Activated CD8-positive, alpha-beta memory T cell treated with anti-CD3 and anti-CD28 coated beads for 4 hours (primary cell): ENCODE measurements around the gene SLC47A2.

Experiments
- DNase-seq, 2 donors: peaks; one replicate each; pipeline ENCODE4 v3.0.0-alpha.2; 2020; ENCODE audit warnings: low read depth in 2 of 2

The SLC47A2 gene

DNA sequence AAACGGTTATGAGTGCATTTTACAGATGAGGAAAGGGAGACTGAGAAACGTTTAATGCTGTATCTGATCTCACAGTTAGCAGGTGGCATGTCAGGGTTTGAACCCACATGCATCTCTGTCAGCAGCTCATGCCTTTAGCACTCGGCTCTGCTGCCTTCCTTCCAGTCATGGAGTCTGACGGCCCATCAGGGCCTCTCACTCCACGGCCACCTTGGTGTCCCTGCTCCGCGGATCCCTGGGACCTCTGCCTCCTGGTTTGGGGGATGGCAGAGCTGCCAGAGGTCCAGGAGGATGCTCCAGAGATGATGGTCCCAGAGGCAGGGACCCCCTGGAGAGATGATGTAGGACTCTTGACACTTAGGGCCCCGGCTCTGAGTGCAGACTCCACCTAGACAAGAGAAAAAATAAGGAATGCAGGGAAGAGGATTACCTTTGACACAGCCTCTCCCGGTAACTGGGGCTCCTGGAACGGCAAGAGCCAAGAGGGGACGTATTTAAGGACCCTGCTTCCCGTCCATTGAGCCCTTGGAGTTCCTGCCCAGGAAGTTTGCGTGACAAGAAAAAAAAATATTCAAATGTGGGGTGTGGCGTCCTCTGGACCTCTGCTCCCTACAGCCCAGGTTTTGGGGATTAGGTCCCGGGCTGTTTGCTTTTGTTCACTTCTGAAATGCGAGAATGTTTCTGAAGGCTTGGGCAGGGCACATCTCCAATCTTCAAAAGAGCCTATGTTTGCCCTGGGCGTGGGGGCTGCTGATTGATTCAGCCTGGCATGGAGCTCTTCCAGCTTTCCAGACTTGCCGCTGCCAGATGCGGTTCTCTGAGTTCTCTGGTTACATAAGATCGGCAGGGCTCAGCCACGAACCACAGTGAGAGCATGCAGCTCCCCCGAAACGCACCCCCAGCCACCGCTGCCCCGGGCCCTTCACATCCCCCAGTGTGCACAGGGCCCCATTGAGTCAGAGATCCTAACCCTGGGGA lies 31.7 kb upstream of the SLC47A2 start, which contains the start of gene ALDH3A1:
Gene ALDH3A1, minus strand, starts transcription at position 470 of the 978 bp plus-strand sequence. CDS start 3,169 bp downstream, outside the sequence.
- no peak for DNase-seq

DNA sequence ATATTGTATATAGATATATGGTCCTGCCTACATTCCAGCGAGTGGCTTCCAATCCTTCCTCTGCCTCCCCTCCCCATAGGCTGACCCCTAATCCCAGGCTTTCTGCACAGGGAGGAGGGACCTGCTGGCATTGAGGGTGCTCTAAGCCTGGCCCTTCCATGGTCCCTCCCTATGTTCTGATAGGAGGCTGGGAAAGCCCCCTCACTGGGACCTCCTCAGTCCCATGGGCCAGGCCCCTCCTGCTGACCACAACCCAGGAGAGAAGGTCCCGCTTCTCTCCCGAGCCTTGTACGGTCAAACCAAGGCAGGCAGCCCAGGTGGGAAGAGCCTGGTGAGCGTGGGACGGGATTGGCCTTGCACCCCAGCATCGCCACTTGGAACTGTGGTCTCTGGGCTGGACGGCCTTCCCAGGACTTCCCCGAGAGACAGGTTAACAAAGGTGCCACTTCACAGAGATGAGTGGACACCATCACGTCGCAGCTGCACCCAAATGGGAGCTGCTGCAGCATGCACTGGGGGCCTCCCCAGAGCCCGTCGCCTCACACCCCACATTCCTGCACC lies 30.9 kb upstream of the SLC47A2 start:
- no peak for DNase-seq

DNA sequence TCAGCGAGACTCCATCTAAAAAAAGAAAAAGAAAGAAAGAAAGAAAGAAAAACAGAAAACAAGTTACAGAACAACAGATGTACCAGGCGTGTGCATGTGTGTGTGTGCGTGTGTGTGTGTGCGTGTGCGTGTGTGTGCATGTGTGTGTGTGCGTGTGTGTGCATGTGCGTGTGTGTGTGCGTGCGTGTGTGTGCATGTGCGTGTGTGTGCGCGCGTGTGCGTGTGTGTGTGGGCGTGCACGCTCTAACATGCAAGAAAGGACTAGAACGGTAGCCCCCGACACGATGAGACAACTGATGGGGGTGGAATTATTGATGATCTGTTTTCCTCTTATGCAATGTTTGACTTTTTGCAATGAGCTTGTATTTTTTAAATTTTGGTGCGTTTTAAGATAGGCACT lies 30.1 kb upstream of the SLC47A2 start:
- no peak for DNase-seq

DNA sequence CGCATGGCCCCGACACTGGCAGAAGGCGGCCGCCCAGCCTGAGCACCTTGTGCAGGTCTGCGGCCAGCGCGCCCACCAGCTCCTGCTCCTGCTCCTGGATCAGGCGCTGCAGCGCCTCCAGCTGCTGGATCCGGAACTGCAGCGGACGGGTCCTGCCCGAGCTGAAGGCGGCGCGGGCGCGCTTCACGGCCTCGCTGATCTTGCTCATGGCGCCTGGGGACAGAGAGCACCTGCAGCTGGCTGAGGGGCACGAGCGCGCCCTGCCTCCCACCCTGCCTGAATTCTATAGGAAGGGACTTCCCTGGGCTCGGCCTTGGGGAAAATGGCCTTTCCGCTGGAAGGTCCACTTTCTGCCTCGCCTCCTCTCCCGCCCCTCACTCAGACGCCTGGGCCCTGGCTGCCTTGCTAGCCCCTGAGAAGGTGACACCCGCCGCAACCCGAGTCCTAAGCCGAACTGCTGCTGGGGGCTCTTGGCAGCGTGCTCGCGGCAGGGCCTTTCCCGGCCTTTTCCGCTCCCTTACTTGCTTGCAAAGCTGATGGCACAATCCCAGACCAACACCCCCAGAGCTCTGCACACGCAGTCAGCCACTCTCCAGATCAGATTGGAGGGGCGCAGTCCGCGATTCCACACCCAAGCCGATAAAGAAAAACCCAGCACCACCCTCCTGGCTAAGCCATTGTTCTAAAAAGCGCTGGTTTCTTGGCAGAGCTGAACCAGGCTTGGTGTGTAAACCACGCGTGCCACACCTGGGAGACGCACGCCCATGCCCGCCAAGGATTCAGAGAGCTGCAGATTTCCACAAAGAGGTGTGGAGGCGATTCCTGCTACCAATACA lies 28.8 kb upstream of the SLC47A2 start:
- peak; percentile 43 to 67 for DNase-seq

DNA sequence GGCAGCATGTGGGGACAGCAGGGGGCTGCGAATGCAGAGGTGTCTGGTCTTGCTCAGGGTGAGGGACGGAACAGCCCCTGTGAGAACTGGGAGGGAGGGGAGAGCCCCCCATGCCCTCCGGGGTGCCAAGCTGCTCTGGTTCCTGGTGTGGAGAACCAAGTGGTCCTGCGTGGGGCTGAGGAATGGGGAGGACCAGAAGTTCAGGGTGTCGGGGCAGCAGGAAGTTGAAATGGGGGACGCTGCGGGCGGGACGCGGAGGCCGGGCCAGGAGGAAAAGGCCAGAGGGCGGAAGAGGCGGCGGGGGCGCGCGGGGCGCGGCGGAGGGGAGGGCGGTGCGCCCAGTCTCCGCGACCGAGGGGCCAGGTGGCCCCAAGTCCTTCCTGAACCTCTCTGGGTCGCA lies 28.1 kb upstream of the SLC47A2 start:
- DNase-seq = no peak

DNA sequence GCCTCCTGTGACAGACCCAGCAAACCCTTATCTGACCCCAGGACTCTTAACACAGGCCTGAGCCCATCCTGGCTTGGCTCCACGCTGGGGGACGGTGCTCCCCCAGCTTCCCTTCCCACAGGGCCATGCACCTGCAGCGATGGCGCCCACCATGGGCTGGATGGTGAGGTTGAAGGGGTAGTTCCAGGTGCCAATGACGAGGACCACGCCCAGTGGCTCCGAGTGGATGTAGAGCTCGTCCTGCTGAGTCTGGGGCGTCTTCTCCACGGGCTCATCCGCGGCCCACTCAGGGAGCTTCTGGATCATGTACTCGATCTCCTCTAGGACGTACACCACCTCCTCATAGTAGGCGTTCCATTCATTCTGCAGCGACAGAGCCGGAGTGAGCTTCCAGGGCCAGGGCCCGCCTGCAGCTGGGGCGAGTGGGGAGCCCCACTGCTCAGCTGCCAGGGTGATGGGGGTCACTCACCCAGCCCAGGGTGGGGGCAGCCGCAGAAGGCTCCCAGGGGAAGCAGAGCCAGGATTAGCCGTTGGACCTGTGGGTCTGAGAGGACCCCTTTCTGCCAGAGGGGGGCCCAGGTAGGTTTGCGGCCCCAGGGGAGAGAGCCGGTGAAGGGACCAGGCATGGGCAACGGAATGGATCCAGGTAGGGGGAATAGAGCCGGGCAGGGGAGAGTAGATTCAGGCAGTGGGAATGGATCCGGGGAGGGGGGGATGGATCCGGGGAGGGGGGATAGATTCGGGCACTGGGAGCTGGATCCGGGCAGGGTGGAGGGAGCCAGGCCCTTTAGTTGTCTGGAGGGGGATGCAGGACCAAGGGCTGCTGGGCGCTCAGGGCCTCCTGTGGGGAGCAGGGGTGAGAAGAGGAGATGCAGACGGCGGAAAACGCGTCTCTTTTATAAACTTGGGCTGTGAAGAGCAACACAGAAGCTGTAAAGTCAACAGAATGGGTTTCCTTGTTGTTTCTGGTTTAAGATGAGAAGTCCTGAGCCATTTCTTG lies 27.0 kb upstream of the SLC47A2 start:
- no peak for DNase-seq

DNA sequence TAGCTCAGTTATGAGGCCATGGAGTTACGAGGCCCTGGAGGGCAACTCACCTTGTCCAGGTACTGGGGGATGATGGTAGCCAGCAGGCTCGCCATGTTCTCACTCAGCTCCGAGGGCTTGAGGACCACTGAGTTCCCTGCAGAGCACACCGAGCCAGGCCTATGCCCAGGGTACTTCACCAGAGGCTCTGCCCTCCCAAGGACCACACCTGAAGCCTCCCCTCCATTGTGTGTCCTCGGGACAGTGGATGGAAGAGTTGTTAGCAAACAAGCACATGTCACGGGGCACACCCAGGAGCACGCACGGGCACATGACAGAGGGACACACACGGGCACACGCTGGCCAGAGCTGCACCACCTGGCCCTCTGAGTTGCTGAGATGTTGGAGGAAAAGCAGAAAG lies 26.1 kb upstream of the SLC47A2 start:
- no peak for DNase-seq

DNA sequence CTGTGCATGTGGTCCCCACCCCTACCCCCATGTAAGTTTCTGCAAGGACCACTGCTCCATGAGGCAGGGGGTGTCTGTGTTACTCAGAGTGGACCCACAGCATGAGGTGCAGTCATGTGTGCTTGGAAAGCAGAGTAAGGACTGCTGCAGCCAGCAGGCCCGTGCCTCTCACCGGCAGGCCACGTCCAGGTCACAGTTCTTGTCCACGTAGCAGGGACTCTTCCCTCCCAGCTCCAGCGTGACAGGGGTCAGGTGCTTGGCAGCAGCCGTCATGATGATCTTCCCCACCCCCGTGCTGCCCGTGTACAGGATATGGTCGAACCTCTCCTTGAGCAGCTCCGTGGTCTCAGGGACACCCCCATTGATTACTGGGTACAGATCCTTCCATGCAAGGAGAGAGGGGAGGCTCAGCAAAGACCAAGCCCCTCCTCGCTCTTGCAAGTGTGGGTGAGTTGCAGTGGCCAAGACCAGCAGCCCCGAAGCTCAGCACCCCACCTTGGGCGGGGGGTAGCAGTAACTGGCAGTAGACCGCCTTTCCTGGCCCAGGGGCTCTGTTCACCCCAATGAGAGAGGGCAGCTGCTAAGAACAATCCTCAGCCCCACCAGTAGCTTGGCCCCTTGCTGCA lies 25.6 kb upstream of the SLC47A2 start:
- DNase-seq = no peak

DNA sequence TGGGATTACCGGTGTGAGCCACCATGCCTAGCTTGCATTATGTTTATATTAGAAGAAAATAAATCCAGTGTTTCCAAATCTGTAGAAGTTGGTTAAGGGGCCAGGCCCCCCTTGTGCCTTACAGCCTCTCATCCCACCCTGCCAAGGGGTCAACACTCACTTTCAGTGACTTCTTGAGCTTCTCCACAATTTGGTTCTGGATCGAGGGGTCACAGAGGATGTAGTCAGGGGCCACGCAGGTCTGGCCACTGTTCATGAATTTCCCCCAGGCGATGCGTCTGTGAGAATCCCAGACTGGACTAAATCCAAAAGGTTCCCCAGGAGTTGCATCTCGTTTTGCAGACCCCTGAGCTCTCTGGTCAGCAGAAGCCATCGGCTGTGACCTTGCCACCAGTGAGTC lies 24.5 kb upstream of the SLC47A2 start:
- DNase-seq = no peak

DNA sequence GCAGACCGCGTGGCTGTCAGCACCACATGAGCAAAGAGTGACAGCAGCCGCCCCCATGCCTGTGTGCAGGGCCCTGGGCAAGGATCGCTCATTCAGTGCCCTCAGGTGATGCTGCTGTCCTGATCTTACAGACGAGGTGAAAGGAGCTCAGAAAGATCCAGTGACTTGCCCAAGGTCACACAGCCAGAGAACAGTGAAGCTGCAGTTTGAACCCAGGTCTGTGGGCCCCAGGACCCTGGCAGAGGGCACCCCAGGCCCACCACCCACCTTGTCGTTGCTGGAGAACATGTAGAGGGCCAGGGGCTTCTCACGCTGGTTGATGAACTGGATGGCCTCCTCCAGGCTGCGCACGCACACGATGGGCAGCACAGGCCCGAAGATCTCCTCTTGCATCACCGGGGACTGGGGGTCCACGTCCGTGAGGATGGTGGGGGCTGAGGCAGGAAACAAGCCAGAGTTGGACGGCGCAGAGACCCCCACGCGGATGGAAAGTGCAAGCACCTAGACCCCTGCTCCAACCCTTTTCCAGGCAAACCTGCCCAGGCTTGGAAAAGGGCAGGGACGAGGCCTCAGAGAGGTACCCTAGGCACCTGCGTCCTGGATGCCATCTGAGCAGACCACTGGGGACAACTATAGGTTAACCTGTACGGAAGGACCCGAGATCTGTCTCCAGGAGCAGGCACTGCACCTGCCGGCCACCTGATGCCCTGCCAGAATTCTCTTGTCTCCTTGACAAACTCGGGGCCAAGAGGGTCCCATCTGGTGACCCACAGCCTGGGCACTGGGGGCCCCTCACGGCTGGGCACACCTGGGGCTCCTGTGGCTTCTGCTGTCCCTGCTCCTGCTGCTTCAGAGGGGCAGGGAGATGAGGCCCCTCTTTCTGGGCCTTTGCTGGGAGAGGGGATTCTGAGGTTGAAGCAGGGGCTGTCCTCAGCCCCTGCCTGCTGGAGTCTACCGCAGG lies 23.1 kb upstream of the SLC47A2 start:
- no peak for DNase-seq

DNA sequence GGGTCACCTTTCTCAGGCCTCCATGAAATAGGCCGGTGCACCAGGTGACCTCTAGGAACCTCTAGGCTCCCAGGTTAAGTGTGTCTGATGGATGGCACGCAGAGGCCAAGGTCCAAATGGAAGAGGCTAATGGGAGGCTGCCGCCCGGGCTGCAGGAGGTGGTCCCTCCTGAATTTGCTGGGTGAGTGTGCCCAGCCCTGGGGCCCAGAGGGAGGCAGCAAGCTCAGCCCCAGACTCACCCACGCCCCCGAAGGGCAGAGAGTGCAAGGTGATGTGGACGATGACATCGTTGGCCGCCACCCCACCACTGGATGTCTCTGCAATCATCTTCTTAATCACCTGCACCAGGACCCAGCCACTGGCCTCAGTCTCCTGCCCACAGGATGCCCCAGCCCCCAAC lies 22.4 kb upstream of the SLC47A2 start:
- no peak for DNase-seq

DNA sequence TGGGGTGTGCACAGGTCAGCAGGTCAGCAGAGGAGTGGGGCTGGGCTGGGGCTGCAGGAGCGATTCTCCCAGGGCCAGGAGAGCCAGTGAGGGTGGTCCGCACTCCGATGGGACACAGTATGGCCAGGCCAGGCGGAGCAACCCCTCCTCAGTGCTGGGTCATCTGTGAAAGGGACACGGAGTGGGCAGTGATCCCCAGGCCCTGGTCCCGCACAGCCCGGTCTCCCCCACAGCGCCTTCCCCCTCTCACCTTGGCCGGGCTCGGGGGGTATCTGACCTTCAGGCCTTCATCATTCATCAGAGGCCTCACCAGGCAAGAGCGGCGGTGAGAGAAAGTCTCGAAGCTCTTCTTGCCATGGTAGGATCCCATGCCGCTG lies 21.7 kb upstream of the SLC47A2 start:
- DNase-seq = no peak

DNA sequence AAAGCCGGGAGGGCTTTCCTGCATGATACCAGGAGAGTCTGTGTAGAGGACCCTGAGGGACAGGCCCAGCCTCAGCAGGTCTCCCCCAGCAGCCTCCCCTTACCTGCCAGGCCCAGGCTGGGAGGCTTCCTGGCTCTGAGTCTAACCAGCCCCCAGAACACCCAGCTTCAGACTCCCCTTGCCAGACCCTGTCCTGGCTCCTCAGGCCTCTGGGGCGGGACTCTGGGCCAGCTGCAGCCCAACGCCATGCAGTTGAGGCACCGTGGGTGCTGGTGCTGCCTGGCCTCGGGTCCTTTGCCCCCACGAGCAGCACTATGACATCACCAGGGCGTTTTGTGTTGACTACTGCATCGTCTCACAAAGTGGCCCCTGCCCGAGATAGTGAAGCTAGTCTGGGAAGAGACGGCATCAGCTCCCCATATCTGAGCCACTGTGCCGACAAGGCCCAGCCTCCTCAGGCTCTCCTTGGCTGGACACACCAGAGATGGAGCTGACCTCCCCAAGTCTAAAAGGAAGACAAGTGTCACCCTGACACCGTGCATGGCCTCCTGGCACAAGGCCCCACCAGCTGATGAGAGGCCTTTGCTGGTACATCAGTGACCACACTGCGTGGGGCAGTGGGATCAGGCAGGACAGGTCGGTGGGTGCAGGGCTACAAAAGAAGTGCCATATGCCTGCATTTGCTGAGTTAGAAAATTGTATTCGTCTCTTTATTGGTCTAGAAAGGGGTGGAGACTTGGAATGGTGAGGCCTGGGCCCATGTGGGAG lies 21.1 kb upstream of the SLC47A2 start:
- no peak for DNase-seq

DNA sequence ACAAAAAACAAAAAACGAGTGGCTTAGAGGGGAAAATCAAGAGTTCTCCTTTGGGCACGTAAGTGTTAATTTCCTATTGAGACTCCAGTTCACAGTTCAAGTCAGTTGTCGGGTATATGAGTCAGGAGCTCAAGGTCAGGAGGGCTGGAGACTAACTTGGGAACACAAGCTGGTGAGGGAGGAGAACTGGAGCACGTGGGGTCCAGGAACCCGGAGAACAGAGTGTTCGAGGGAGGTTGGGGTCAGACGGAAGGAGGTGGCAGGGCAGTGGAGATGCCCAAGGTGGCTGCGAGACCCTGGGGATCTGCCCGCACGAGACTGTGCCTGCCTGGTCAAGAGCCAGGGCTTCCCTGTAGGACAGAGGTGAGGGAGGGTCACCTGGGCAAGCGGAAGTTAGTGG lies 19.7 kb upstream of the SLC47A2 start:
- no peak for DNase-seq

DNA sequence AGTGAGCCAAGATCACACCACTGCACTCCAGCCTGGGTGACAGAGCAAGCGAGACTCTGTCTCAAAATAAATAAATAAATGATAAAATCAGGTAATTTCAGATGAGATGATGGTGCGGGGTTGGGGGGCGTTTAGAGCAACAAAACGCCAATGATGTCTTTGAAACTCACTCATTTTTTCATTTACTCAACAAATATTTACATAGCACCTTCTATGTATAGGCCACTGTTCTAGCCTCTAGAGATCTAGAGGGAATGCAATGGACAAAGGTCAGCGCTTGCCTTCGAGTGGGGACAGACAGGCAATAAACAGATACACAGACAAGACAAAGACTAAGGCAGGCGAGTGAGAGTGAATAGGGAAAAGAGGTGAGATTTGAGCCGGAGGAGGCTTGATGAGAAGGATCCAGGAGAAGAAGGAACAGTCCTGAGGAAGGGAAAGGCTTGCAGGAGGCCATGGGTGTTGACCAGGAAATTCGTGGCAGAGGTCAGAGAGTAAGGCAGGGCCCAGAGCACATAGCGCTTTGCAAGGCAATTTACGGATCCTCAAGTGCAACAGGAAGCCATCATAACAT lies 17.7 kb upstream of the SLC47A2 start:
- DNase-seq = no peak

DNA sequence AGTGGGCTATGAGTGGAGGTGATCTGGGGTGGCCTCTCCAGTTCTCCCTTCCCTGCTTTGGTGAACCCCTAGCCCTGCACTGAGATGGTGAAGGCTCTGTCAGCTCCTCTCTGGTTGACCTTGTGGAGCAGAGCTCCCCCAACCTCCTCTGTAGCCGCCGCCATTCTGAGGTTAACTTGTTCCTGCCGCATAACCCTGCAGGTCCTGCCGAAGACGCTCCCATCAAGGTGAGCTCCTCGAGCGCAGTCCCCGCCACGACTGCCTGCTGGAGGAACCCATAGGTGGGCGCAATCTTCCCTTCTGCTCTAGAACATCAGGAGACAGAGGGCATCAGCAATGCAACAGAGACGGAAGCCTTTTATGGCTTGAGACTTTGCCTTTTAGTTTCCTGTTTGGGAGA lies 15.2 kb upstream of the SLC47A2 start:
- DNase-seq = no peak

DNA sequence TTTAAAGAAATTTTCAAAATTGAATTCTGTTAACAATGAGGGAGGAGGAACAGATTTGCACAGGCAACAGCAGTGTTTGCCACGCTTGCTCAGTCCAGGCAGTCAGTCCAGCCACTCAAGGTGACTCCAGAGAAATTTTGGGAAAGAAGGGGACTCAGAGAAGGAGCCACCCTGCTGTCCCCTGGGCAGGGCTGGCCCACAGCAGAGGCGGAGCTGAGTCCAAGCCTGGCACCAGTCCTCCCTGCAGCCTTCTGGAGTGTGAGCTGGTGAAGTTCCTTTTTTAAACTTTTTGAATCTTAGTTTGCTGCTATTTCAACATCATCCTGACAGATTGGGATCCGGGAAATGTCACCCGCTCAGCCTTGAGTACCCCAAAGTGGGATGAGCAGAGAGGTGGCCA lies 14.5 kb upstream of the SLC47A2 start:
- no peak for DNase-seq

DNA sequence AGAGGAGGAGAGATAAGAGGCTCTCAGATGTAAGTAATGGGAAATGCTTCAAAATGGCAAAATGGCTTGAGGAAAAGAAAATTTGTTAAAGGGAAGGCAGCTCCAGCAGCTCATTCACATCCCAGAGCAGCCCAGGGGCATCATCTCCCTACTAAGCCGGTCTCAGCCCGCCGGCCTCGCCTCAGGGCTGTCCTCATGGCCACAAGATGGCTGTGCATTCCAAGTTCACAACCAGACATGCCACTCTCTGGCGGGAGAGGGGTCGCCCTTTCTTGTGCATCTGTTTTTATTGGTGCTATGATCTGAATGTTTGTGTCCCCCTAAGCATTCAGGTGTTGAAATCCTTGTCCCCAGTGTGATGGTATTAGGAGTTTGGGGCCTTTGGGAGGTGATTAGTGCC lies 13.5 kb upstream of the SLC47A2 start:
- no peak for DNase-seq
